ENCODE data around the gene FMN2. TPM values are rescaled to one million over a fixed set of nuclear protein-coding genes. Genes with fewer than 3 reads are reported as not detected.
"Not testable (repeated sequence)": the region's sequence is repeated elsewhere in the genome, so short reads cannot be mapped to it uniquely, and the experiment has no call there.

Gene FMN2
- polyA plus RNA-seq, 2 of the 4 experiments (the other 2 are of a cell fraction) = 2.8 to 4.2 TPM

- Histone ChIP-seq H3K4me3 (no peak overlapping the region), H3K4me1 (no peaks in the 10 kb centered on the region), H3K4me2 (no peak overlapping the region), H3K27ac (no peak overlapping the region), H3K9me3 (peaks cover 11% of the 10 kb centered on the region; the same call in 2 of the 3 replicates)
- no peak for TF ChIP-seq MAX (IDR thresholded peaks at IDR 0.05)
- TF ChIP-seq CEBPB (IDR thresholded peaks at IDR 0.05) = no peak
- no peak for TF ChIP-seq CBX2 (IDR thresholded peaks at IDR 0.05; ENCODE audit: borderline replicate concordance, low read depth)
- no peak for TF ChIP-seq TP53 (CRISPR knock-in tag; IDR thresholded peaks at IDR 0.05)
- no peak for TF ChIP-seq HMGXB4 (CRISPR knock-in tag; IDR thresholded peaks at IDR 0.05; ENCODE audit: borderline replicate concordance)
- no peak for TF ChIP-seq MYC (IDR thresholded peaks at IDR 0.05; ENCODE audit: borderline replicate concordance, low read length)
- no peak for TF ChIP-seq KDM1A (IDR thresholded peaks at IDR 0.05; ENCODE audit: low read depth)
- TF ChIP-seq RFX5 (IDR thresholded peaks at IDR 0.05) = no peak
- TF ChIP-seq ZFP36 (IDR thresholded peaks at IDR 0.05; ENCODE audit: borderline replicate concordance, partially characterized antibody) = no peak
- no peak for TF ChIP-seq JUN (IDR thresholded peaks at IDR 0.05)
- TF ChIP-seq PBX3 (IDR thresholded peaks at IDR 0.05) = no peak
- ChIA-PET CTCF (no interaction called here), POLR2A (no interaction called here)
- DNase-seq (ENCODE audit: low read depth in 1 of 2, low spot score in 1 of 2) = no peak
- ATAC-seq = no peak
- WGBS (ENCODE audit: missing lambda C conversion rate) = 76% methylated on average over 2 of the region's 2 CpGs
- FAIRE-seq = no peak
These were observed 179.4 kb downstream of the FMN2 start for GRCh38 chr1:240271081-240271480.

GRCh38 chr1:240274569-240274968 is 182.9 kb downstream of the FMN2 start:
- ChIA-PET CTCF (interaction anchor here (0.6 kb wide), 2 partner anchors 63 to 762 kb away, joined by 3 read pairs; no protein-coding TSS in a partner anchor), POLR2A (no interaction called here)
- peaks cover 7% of the 10 kb centered on the region; the same call in 2 of the 3 replicates for H3K9me3 ChIP-seq
- TF ChIP-seq JUNB (IDR thresholded peaks at IDR 0.05) = no peak
- TF ChIP-seq SMC3 (IDR thresholded peaks at IDR 0.05) = no peak
- TF ChIP-seq MAFK (IDR thresholded peaks at IDR 0.05; ENCODE audit: partially characterized antibody) = no peak
- no peak for TF ChIP-seq EHF (CRISPR knock-in tag; IDR thresholded peaks at IDR 0.05)
- no peak for TF ChIP-seq JUN (IDR thresholded peaks at IDR 0.05)
- no peak for TF ChIP-seq HEYL (CRISPR knock-in tag; IDR thresholded peaks at IDR 0.05)
- TF ChIP-seq CHD2 (IDR thresholded peaks at IDR 0.05; ENCODE audit: low read length, partially characterized antibody) = no peak
- 92% methylated on average over 5 of the region's 5 CpGs for WGBS (ENCODE audit: missing lambda C conversion rate)
- no peak for ATAC-seq
- no peak overlapping the region for H3K4me3 ChIP-seq
- H3K4me2 ChIP-seq = no peak overlapping the region
- DNase-seq (ENCODE audit: low read depth in 1 of 2, low spot score in 1 of 2) = no peak
- no peaks in the 10 kb centered on the region for H3K4me1 ChIP-seq
- H3K27ac ChIP-seq = no peak overlapping the region
- FAIRE-seq = no peak

- H3K9me3 ChIP-seq; FAIRE-seq; H3K4me1 ChIP-seq; H3K4me3 ChIP-seq; H3K4me2 ChIP-seq; H3K27ac ChIP-seq; DNase-seq (ENCODE audit: low read depth in 1 of 2, low spot score in 1 of 2); ATAC-seq; POLR2A ChIA-PET: not testable (repeated sequence)
- CTCF ChIA-PET = interaction anchor here (0.6 kb wide), 1 partner anchor 62 kb away, joined by 3 read pairs; no protein-coding TSS in a partner anchor
These were observed 183.5 kb downstream of the FMN2 start for GRCh38 chr1:240275219-240275618.

GRCh38 chr1:240278082-240278481 is 186.4 kb downstream of the FMN2 start:
- ChIA-PET CTCF (no interaction called here), POLR2A (no interaction called here)
- no peak overlapping the region for H3K27ac ChIP-seq
- no peaks in the 10 kb centered on the region for H3K9me3 ChIP-seq
- peaks cover 6% of the 10 kb centered on the region; the same call in 2 of the 3 replicates for H3K4me1 ChIP-seq
- H3K4me2 ChIP-seq = no peak overlapping the region
- DNase-seq (ENCODE audit: low read depth in 1 of 2, low spot score in 1 of 2) (no peak), FAIRE-seq (no peak), ATAC-seq (no peak)
- 88% methylated on average over 6 of the region's 6 CpGs for WGBS (ENCODE audit: missing lambda C conversion rate)
- no peak overlapping the region for H3K4me3 ChIP-seq
- TF ChIP-seq RARB (CRISPR knock-in tag; IDR thresholded peaks at IDR 0.05) = no peak
- no peak for TF ChIP-seq JUN (IDR thresholded peaks at IDR 0.05)
- TF ChIP-seq FOXS1 (CRISPR knock-in tag; IDR thresholded peaks at IDR 0.05) = no peak
- no peak for TF ChIP-seq MYC (IDR thresholded peaks at IDR 0.05; ENCODE audit: borderline replicate concordance, low read length)
- TF ChIP-seq TFCP2L1 (CRISPR knock-in tag; IDR thresholded peaks at IDR 0.05) = no peak
- TF ChIP-seq KDM5A (IDR thresholded peaks at IDR 0.05) = no peak
- no peak for TF ChIP-seq CTCF (IDR thresholded peaks at IDR 0.05)
- TF ChIP-seq HEYL (CRISPR knock-in tag; IDR thresholded peaks at IDR 0.05) = no peak
- TF ChIP-seq USF2 (IDR thresholded peaks at IDR 0.05) = no peak
- TF ChIP-seq SREBF2 (IDR thresholded peaks at IDR 0.05) = no peak
- TF ChIP-seq HMGXB4 (CRISPR knock-in tag; IDR thresholded peaks at IDR 0.05; ENCODE audit: borderline replicate concordance) = no peak
- TF ChIP-seq EP300 (IDR thresholded peaks at IDR 0.05) = no peak
